Activated naive CD4-positive, alpha-beta T cell treated with anti-CD3 and anti-CD28 coated beads, Interleukin-2, amount 10 ng/mL, durations not matched to agents 7 days and 5 days (primary cell): ENCODE measurements around the gene CTRB1.
A peak's percentile ranks its signal among the peaks of the same experiment; 100 is the strongest.

Source experiments
- CTCF ChIA-PET: fragments of 350-600 bp; sonication (Branson Sonifier 250); formaldehyde crosslinking; loops from one replicate; lab custom pipeline; 2021; ENCODE audit warnings: antibody characterized with exemption; lab: Charles Lee
- DNase-seq: peaks from one replicate; pipeline ENCODE4 v3.0.0-alpha.2; 2020
- H3K27ac Mint-ChIP-seq: one replicate; pipeline ENCODE4 v1.8.0; 2021; ENCODE audit warnings: mild to moderate bottlenecking, moderate library complexity, mixed read lengths
- H3K27me3 Mint-ChIP-seq: one replicate; pipeline ENCODE4 v1.8.0; 2021; ENCODE audit warnings: mild to moderate bottlenecking, mixed read lengths
- H3K36me3 Mint-ChIP-seq: one replicate; pipeline ENCODE4 v1.8.0; 2021; ENCODE audit warnings: mixed read lengths
- H3K4me1 Mint-ChIP-seq: one replicate; pipeline ENCODE4 v1.8.0; 2021; ENCODE audit warnings: mixed read lengths
- H3K4me3 Mint-ChIP-seq: one replicate; pipeline ENCODE4 v1.8.0; 2021; ENCODE audit warnings: mild to moderate bottlenecking, moderate library complexity, mixed read lengths
- H3K9me3 Mint-ChIP-seq: one replicate; pipeline ENCODE4 v1.8.0; 2021; ENCODE audit warnings: mixed read lengths

CTRB1 gene

GRCh38 chr16:75254359-75254837 is 35.6 kb downstream of the CTRB1 start:
- Mint-ChIP-seq H3K27me3 (peaks cover 97% of the 10 kb centered on the region), H3K36me3 (no peaks in the 10 kb centered on the region), H3K27ac (no peak overlapping the region), H3K4me1 (peaks cover 10% of the 10 kb centered on the region), H3K4me3 (no peak overlapping the region), H3K9me3 (no peaks in the 10 kb centered on the region)
- no peak for DNase-seq
- CTCF ChIA-PET, result interaction anchor here (0.9 kb wide), 1 partner anchor 131 kb away, joined by 3 read pairs; no protein-coding TSS in a partner anchor

GRCh38 chr16:75256059-75256571 is 37.3 kb downstream of the CTRB1 start:
- no peaks in the 10 kb centered on the region for H3K9me3 Mint-ChIP-seq
- H3K36me3 Mint-ChIP-seq, result no peaks in the 10 kb centered on the region
- no peak overlapping the region for H3K27ac Mint-ChIP-seq
- no peak overlapping the region for H3K4me3 Mint-ChIP-seq
- CTCF ChIA-PET, result interaction anchor here (1.8 kb wide), 1 partner anchor 12 kb away, joined by 3 read pairs; no protein-coding TSS in a partner anchor
- peaks cover 92% of the 10 kb centered on the region for H3K27me3 Mint-ChIP-seq
- H3K4me1 Mint-ChIP-seq, result peaks cover 6% of the 10 kb centered on the region
- DNase-seq, result no peak

GRCh38 chr16:75256696-75257343 is 38.0 kb downstream of the CTRB1 start:
- Mint-ChIP-seq H3K9me3 (no peaks in the 10 kb centered on the region), H3K4me3 (no peak overlapping the region), H3K27ac (no peak overlapping the region), H3K36me3 (no peaks in the 10 kb centered on the region), H3K4me1 (peaks cover 5% of the 10 kb centered on the region), H3K27me3 (peaks cover 93% of the 10 kb centered on the region)
- CTCF ChIA-PET, result no interaction called here
- DNase-seq, result peak; percentile 10

GRCh38 chr16:75257886-75258806 is 39.4 kb downstream of the CTRB1 start:
- Mint-ChIP-seq H3K27ac (no peak overlapping the region), H3K36me3 (no peaks in the 10 kb centered on the region), H3K4me1 (no peaks in the 10 kb centered on the region), H3K4me3 (no peak overlapping the region), H3K9me3 (no peaks in the 10 kb centered on the region), H3K27me3 (peaks cover 93% of the 10 kb centered on the region)
- CTCF ChIA-PET, result no interaction called here
- no peak for DNase-seq

- Mint-ChIP-seq H3K27me3 (peaks cover 93% of the 10 kb centered on the region), H3K4me3 (no peak overlapping the region), H3K36me3 (no peaks in the 10 kb centered on the region), H3K4me1 (no peaks in the 10 kb centered on the region), H3K9me3 (no peaks in the 10 kb centered on the region), H3K27ac (no peak overlapping the region)
- CTCF ChIA-PET, result no interaction called here
- DNase-seq, result no peak
Observed at GRCh38 chr16:75258807-75259141, 40.0 kb downstream of the CTRB1 start.

- no peaks in the 10 kb centered on the region for H3K9me3 Mint-ChIP-seq
- H3K4me3 Mint-ChIP-seq, result no peak overlapping the region
- H3K27me3 Mint-ChIP-seq, result peaks cover 91% of the 10 kb centered on the region
- DNase-seq, result no peak
- no peaks in the 10 kb centered on the region for H3K4me1 Mint-ChIP-seq
- H3K36me3 Mint-ChIP-seq, result no peaks in the 10 kb centered on the region
- H3K27ac Mint-ChIP-seq, result no peak overlapping the region
- CTCF ChIA-PET, result interaction anchor here (1.0 kb wide), 1 partner anchor 28 kb away, joined by 3 read pairs; no protein-coding TSS in a partner anchor
Observed at GRCh38 chr16:75260851-75261589, 42.2 kb downstream of the CTRB1 start.

GRCh38 chr16:75261590-75262078 is 42.8 kb downstream of the CTRB1 start:
- H3K4me1 Mint-ChIP-seq, result peaks cover 2% of the 10 kb centered on the region
- H3K27ac Mint-ChIP-seq, result no peak overlapping the region
- no peak for DNase-seq
- no peaks in the 10 kb centered on the region for H3K36me3 Mint-ChIP-seq
- no peaks in the 10 kb centered on the region for H3K9me3 Mint-ChIP-seq
- peaks cover 91% of the 10 kb centered on the region for H3K27me3 Mint-ChIP-seq
- CTCF ChIA-PET, result interaction anchor here (1.0 kb wide), 1 partner anchor 28 kb away, joined by 3 read pairs; no protein-coding TSS in a partner anchor
- no peak overlapping the region for H3K4me3 Mint-ChIP-seq

- CTCF ChIA-PET, result interaction anchor here (1.0 kb wide), 1 partner anchor 28 kb away, joined by 3 read pairs; no protein-coding TSS in a partner anchor
- no peak overlapping the region for H3K4me3 Mint-ChIP-seq
- peaks cover 2% of the 10 kb centered on the region for H3K4me1 Mint-ChIP-seq
- DNase-seq, result no peak
- H3K9me3 Mint-ChIP-seq, result no peaks in the 10 kb centered on the region
- H3K27me3 Mint-ChIP-seq, result peaks cover 91% of the 10 kb centered on the region
- H3K27ac Mint-ChIP-seq, result no peak overlapping the region
- H3K36me3 Mint-ChIP-seq, result no peaks in the 10 kb centered on the region
Observed at GRCh38 chr16:75262104-75262799, 43.5 kb downstream of the CTRB1 start.

GRCh38 chr16:75262800-75263127 is 44.0 kb downstream of the CTRB1 start:
- DNase-seq, result no peak
- CTCF ChIA-PET, result no interaction called here
- Mint-ChIP-seq H3K9me3 (no peaks in the 10 kb centered on the region), H3K4me3 (no peak overlapping the region), H3K4me1 (peaks cover 2% of the 10 kb centered on the region), H3K27me3 (peaks cover 91% of the 10 kb centered on the region), H3K36me3 (no peaks in the 10 kb centered on the region), H3K27ac (no peak overlapping the region)

GRCh38 chr16:75263291-75263962 is 44.6 kb downstream of the CTRB1 start:
- CTCF ChIA-PET, result no interaction called here
- Mint-ChIP-seq H3K4me3 (no peak overlapping the region), H3K27ac (no peak overlapping the region), H3K9me3 (no peaks in the 10 kb centered on the region), H3K27me3 (peaks cover 91% of the 10 kb centered on the region), H3K4me1 (peaks cover 2% of the 10 kb centered on the region), H3K36me3 (no peaks in the 10 kb centered on the region)
- no peak for DNase-seq

- Mint-ChIP-seq H3K27ac (no peak overlapping the region), H3K4me3 (no peak overlapping the region), H3K4me1 (peaks cover 2% of the 10 kb centered on the region), H3K36me3 (no peaks in the 10 kb centered on the region), H3K9me3 (no peaks in the 10 kb centered on the region), H3K27me3 (peaks cover 91% of the 10 kb centered on the region)
- no peak for DNase-seq
- CTCF ChIA-PET, result no interaction called here
Observed at GRCh38 chr16:75263963-75264445, 45.2 kb downstream of the CTRB1 start.

- CTCF ChIA-PET, result no interaction called here
- no peaks in the 10 kb centered on the region for H3K9me3 Mint-ChIP-seq
- DNase-seq, result no peak
- no peak overlapping the region for H3K27ac Mint-ChIP-seq
- H3K27me3 Mint-ChIP-seq, result peaks cover 94% of the 10 kb centered on the region
- H3K4me1 Mint-ChIP-seq, result peaks cover 2% of the 10 kb centered on the region
- no peak overlapping the region for H3K4me3 Mint-ChIP-seq
- H3K36me3 Mint-ChIP-seq, result no peaks in the 10 kb centered on the region
Observed at GRCh38 chr16:75264457-75264998, 45.7 kb downstream of the CTRB1 start.
